IPS DF 19.7 (cell line): ENCODE data around the gene PTRHD1.

ENCODE experiments used
- DNase-seq: peaks from one replicate; pipeline ENCODE4 v3.0.0-alpha.2; 2013; ENCODE audit warnings: low read depth, low spot score

The PTRHD1 gene

DNA sequence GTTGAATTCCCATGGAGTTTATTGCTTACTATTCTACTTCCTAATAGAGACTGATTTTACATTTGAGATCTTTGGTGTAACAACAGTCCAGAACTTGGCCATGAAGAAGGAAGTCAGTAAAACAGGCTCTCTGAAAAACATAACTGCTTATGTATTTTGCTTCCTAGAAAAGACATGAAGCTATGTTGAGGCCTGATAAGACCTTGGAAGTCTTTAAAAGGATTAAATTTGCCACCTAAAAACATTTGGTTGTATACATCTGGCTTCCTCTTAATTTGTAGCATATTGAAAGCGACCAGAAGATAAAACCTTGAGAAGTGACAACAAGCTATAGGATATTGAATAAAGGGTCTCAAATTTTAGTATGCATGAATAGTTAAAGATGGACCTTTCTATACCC, 36.4 kb downstream of the PTRHD1 start:
- no peak for DNase-seq

DNA sequence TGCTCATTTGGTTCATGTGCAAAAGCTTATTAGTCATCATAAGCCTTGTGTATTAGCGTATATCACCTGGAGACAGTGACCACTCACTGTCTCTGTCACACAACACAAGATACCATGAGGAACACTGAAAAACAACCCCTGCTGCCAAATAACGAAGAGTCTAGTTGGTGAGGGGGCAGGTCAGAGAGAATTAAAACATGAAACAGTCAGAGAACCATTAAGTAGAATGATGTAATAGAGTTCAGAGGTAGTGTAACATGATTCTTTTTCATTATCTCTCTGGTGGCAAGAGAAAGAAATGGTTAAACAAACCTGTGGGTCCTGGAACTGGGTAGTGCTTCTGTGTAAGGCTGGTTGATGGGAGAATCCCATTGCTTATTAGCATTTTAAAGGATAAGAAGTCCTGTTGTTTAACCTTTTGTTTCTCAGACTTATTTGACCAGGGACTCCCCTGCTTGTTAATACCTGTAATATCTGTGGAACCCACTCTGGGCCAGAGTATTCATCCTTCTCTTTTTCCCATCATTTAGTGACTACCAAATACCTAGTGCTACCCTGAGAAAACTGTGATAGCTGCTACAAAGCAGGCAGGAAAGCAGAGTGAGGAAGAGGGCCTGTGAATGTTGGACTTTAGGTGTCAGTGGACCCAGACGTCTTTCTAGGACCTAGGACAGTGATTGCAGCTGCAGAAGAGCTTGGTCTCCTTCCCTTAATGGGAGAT, 38.0 kb downstream of the PTRHD1 start:
- DNase-seq, result no peak

DNA sequence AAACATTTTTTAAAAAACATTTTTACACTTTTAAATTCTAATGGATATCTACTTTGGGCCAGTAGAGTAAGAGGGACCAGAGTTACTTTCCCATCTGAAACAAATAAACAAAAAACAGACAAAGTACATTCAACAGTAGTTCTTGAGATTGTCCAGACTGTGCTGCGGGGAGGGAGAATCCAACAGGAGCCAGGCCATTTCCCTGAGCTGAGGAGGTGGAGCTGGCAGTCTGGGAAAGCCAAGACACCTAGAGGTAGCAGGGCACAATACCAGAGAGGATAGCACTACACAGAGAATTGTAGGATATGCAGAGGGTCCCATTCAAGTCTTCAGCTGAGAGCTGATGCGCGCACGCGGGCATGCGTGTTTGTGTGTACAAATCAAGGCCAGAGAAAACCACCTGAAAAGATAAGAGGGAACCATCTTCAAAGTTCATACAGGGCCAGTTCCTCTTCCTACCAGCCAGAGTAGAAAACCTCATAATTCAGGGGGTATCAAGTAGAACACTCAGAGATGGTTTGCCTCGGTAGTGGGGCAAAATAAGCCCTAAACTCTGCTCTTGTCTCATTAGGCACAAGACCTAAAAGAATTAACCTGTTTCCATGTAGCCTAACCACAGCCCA, 44.0 kb downstream of the PTRHD1 start:
- peak; percentile 9 for DNase-seq

DNA sequence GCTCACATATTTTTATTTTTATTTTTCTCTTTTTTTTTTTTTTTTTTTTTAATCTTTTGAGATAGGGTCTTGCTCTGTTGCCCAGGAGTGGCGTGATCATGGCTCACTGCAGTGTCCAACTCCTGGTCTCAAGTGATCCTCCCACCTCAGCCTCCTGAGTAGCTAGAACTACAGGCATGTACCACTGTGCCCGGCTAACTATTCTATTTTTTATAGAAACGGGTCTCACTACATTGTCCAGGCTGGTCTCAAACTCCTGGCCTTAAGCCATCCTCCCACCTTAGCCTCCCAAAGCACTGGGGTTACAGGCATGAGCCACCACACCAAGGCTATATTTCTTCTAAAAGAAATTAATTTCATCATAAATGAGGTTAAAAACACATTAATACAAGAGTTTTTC, 45.9 kb downstream of the PTRHD1 start:
- DNase-seq, result no peak

DNA sequence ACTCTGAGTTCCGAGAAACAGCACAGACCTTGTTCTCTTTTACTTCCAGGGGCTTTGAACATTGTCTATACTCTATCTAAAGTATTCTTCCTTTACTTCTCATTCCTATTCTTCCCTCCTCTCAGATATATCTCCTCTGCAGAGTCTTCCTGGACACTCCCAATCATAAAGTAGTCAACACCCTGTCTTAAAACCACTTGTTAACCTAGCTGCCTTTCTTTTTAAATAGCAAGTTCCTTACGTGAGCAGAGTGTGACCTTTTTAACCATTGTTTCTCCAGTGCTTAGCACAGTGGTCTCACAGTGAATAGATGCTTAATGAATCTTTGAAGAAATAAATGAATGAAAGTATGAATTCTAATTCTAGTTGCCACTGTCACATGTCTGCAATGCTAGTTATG, 47.4 kb downstream of the PTRHD1 start:
- no peak for DNase-seq

DNA sequence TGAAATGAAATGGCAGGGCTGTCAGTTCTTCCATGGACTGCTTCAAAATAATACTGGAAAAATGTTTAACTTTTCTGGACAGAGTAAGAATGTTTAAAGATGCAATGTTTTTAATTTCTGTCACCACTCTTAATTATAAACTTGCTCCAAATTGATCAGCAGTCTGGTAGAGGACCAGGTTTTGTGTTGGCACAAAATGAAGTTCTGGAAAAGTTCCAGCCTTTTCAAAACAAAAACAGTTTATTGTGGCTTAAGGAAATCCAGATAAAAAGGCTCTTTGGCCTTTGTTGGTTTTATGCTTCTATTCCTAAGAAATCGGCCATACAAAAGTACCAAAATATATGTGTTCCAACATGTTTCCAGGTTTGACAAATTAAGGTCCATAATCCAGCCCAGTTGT, 48.8 kb downstream of the PTRHD1 start:
- DNase-seq, result no peak

DNA sequence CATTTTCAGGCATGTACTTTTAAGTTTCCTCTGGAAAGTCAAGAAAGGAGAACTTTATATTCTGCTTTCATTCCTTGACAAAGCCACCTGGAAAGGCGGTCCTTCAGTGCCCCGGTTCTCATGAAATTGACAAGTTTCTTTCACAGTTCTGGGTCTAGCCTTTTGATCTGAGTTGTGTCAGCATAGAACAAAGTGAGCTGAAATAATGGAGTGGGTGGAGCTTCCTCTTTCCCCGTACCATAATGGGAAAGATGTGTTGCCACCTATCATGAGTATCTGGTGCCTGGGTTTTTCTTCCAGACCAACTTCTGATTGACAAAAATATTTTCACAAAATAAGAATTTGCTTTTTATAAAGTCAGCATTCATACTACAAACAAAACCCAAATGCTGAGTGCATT, 49.3 kb downstream of the PTRHD1 start:
- DNase-seq, result no peak

DNA sequence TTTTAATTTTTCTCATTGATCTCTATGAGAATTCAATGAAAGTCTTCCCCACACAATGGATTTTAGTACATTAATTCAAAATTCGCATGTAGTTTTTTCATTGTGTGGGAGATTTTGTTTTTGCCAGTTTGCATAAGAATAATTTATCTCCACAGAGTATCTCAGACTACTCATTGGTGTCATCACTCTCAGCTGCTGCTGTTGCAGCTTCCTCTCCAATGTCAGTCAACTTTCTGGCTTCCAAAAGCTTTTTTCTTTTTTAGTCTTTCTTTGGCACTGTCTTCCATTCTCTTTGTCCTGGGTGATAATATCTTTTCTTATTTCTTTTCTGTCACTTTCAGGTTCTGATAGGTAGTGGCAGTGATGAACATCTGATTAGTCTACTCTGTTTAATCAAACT, 50.5 kb downstream of the PTRHD1 start:
- DNase-seq, result no peak

DNA sequence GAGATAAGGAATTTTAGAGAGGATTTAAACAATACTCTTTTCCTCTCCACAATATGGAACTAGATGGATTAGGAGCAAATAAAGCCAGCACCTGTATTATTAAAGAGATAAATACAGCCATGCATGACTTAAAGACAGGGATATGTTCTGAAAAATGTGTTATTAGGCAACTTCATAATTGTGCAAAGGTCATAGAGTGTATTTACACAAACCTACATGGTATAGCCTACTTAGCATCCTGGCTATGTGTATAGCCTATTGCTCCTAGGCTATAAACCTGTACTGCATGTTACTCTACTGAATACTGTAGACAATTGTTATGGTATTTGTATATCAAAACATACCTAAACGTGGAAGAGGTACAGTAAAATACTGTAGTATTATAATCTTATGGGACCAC, 53.0 kb downstream of the PTRHD1 start:
- no peak for DNase-seq
